IMR-90 (cell line): ENCODE results near the gene BCL6. TPM values are rescaled to one million over a fixed set of nuclear protein-coding genes. Genes with fewer than 3 reads are reported as not detected.

Experiments
- ATAC-seq: fragments of 200-7000 bp; cut with Tn5 transposase; 2 replicates; pipeline ENCODE4 v1.9.1; 2020; ENCODE audit warnings: low read depth, mild to moderate bottlenecking, moderate library complexity
- BruUV-seq: library from RNA; stranded (reverse); fragments of 400-500 nt; replicated peaks from 2 replicates; lab custom pipeline; 2021; lab: Mats Ljungman, UMichigan
- CTCF ChIA-PET: fragments of 300-600 bp; formaldehyde crosslinking; extraction: SDS; loops from one replicate; lab custom pipeline; 2021; ENCODE audit warnings: antibody characterized with exemption; lab: Yijun Ruan, JAX
- POLR2A ChIA-PET: fragments of 300-600 bp; sonication (Branson Sonifier 250); formaldehyde crosslinking; loops from one replicate; lab custom pipeline; 2022; ENCODE audit warnings: antibody characterized with exemption; ENCODE audit not compliant: unreplicated experiment; lab: Charles Lee
- DNase-seq: peaks from one replicate; pipeline ENCODE4 v3.0.0; 2013
- H2AFZ ChIP-seq: replicated peaks from 2 replicates; pipeline ENCODE3; 2013; ENCODE audit warnings: low read length, mild to moderate bottlenecking; ENCODE audit not compliant: poor library complexity
- H2AK5ac ChIP-seq: 2 replicates; pipeline ENCODE4 v1.6.1; 2013; ENCODE audit warnings: low read depth, low read length, inconsistent platforms
- H2AK9ac ChIP-seq: replicated peaks from 2 replicates; pipeline ENCODE3; 2013; ENCODE audit warnings: mild to moderate bottlenecking, low read depth, low read length, moderate library complexity; ENCODE audit not compliant: poor library complexity
- H2BK120ac ChIP-seq: 2 replicates; pipeline ENCODE4 v1.6.1; 2013; ENCODE audit warnings: low read depth, low read length, inconsistent platforms
- H2BK15ac ChIP-seq: 3 replicates; pipeline ENCODE4 v1.6.1; 2013; ENCODE audit warnings: low read depth, low read length, inconsistent platforms
- H2BK20ac ChIP-seq: 2 replicates; pipeline ENCODE4 v1.6.1; 2013; ENCODE audit warnings: low read depth, mild to moderate bottlenecking, inconsistent platforms, low read length, moderate library complexity
- H2BK5ac ChIP-seq: 2 replicates; pipeline ENCODE4 v1.6.1; 2013; ENCODE audit warnings: mild to moderate bottlenecking, low read depth, low read length, inconsistent platforms; ENCODE audit not compliant: poor library complexity, severe bottlenecking
- H3K14ac ChIP-seq: replicated peaks from 2 replicates; pipeline ENCODE4 v1.6.1; 2013; ENCODE audit warnings: low read depth, low read length, inconsistent platforms
- H3K18ac ChIP-seq: 2 replicates; pipeline ENCODE4 v1.6.1; 2013; ENCODE audit warnings: low read depth, low read length, control low read depth
- H3K23ac ChIP-seq: 2 replicates; pipeline ENCODE4 v1.6.1; 2013; ENCODE audit warnings: low read depth, low read length, inconsistent platforms
- H3K27ac ChIP-seq: 2 replicates; pipeline ENCODE4 v1.5.1; 2013; ENCODE audit warnings: mild to moderate bottlenecking, control low read depth, low read length; ENCODE audit not compliant: insufficient read depth
- H3K27me3 ChIP-seq: 2 replicates; pipeline ENCODE4 v1.6.1; 2013; ENCODE audit warnings: low read length; ENCODE audit not compliant: control insufficient read depth, insufficient read depth
- H3K36me3 ChIP-seq: 2 replicates; pipeline ENCODE4 v1.6.1; 2013; ENCODE audit warnings: low read length, mixed read lengths; ENCODE audit not compliant: control insufficient read depth, insufficient read depth
- H3K4ac ChIP-seq: 2 replicates; pipeline ENCODE4 v1.6.1; 2013; ENCODE audit warnings: low read depth, low read length, inconsistent platforms
- H3K4me1 ChIP-seq: 2 replicates; pipeline ENCODE4 v1.6.1; 2013; ENCODE audit warnings: low read length, mixed read lengths; ENCODE audit not compliant: control insufficient read depth, insufficient read depth
- H3K4me2 ChIP-seq: 2 replicates; pipeline ENCODE4 v1.6.1; 2013; ENCODE audit warnings: low read depth, mild to moderate bottlenecking, control low read depth, low read length, moderate library complexity
- H3K4me3 ChIP-seq: 2 replicates; pipeline ENCODE4 v1.5.1; 2013; ENCODE audit warnings: low read depth, mild to moderate bottlenecking, control low read depth, low read length, moderate library complexity; ENCODE audit not compliant: insufficient read depth
- H3K56ac ChIP-seq: 2 replicates; pipeline ENCODE4 v1.6.1; 2013; ENCODE audit warnings: low read length, inconsistent platforms; ENCODE audit not compliant: insufficient read depth; ENCODE audit errors: extremely low read depth
- H3K79me1 ChIP-seq, 2 experiments: 2 replicates each; pipeline ENCODE4 v1.6.1; 2013; ENCODE audit warnings: low read length in 2 of 2, inconsistent platforms in 1 of 2, low read depth in 1 of 2
- H3K9ac ChIP-seq: 2 replicates; pipeline ENCODE4 v1.6.1; 2013; ENCODE audit warnings: low read depth, low read length, control low read depth
- H3K9me1 ChIP-seq: 2 replicates; pipeline ENCODE4 v1.6.1; 2013; ENCODE audit warnings: low read length, inconsistent platforms; ENCODE audit not compliant: insufficient read depth
- H3K9me3 ChIP-seq: 2 replicates; pipeline ENCODE4 v1.6.1; 2013; ENCODE audit warnings: low read length; ENCODE audit not compliant: control insufficient read depth, insufficient read depth
- H4K20me1 ChIP-seq: 2 replicates; pipeline ENCODE4 v1.6.1; 2013; ENCODE audit warnings: low read length, inconsistent platforms; ENCODE audit not compliant: insufficient read depth
- H4K5ac ChIP-seq: 2 replicates; pipeline ENCODE4 v1.6.1; 2013; ENCODE audit warnings: mild to moderate bottlenecking, low read depth, low read length, control low read depth
- H4K8ac ChIP-seq, 2 experiments: 2 replicates each; pipeline ENCODE4 v1.6.1; 2013; ENCODE audit warnings: low read depth in 2 of 2, low read length in 2 of 2, control low read depth in 1 of 2, inconsistent platforms in 1 of 2
- H4K91ac ChIP-seq: 2 replicates; pipeline ENCODE4 v1.6.1; 2013; ENCODE audit warnings: low read depth, low read length, inconsistent platforms; ENCODE audit not compliant: insufficient read depth
- BHLHE40 ChIP-seq: fragments of 150-350 bp; IDR thresholded peaks from 2 replicates; pipeline ENCODE4 v1.6.1; 2016; ENCODE audit warnings: mild to moderate bottlenecking, low read depth, low read length
- FOS ChIP-seq: fragments of 150-350 bp; IDR thresholded peaks from 2 replicates; pipeline ENCODE4 v1.6.1; 2016; ENCODE audit warnings: low read depth, low read length
- POLR2A ChIP-seq: IDR thresholded peaks from 2 replicates; pipeline ENCODE4 v1.6.1; 2012; ENCODE audit warnings: mild to moderate bottlenecking, low read depth, low read length
- WGBS, 2 experiments: methylation state at CpG; one replicate each; pipeline versions ENCODE4 v1.1.5 to v1.1.7; 2013; ENCODE audit warnings: missing lambda C conversion rate in 2 of 2; ENCODE audit not compliant: insufficient read length in 1 of 2; ENCODE audit errors: extremely low coverage in 2 of 2; 5-methylcytosine and 5-hydroxymethylcytosine counted together
- dilution Hi-C: fragments of 300-500 bp; cut with HindIII; formaldehyde crosslinking; loops from one replicate; pipeline ENCODE4 v1.14.3; 2018; ENCODE audit warnings: low sequenced_read_pairs; ENCODE audit not compliant: unreplicated experiment
- in situ Hi-C: fragments of 300-500 bp; cut with MboI; formaldehyde crosslinking; loops from 3 replicates; pipeline ENCODE4 v1.14.3; 2019; ENCODE audit warnings: low sequenced_read_pairs, inconsistent platforms, mixed read lengths
- intact Hi-C: fragments of 100-400 bp; cut with micrococcal nuclease; formaldehyde crosslinking; loops from 2 replicates; pipeline ENCODE4 v1.10.0; 2022
- polyA plus RNA-seq, 3 experiments: library from polyadenylated mRNA; depleted of rRNA; stranded (reverse); fragments of >200 nt; gene quantifications; 2 replicates each; pipeline ENCODE4 v1.2.3, GENCODE V29; 2012; ENCODE audit warnings: low replicate concordance in 1 of 3
- total RNA-seq: library from RNA; depleted of rRNA; stranded (reverse); fragments of >200 nt; gene quantifications from 2 replicates; pipeline ENCODE4 v1.2.3, GENCODE V29; 2012

BCL6 gene
- total and polyA plus RNA-seq, 2 of the 4 experiments (the other 2 are of a cell fraction): 19.7 to 22.6 TPM

DNA sequence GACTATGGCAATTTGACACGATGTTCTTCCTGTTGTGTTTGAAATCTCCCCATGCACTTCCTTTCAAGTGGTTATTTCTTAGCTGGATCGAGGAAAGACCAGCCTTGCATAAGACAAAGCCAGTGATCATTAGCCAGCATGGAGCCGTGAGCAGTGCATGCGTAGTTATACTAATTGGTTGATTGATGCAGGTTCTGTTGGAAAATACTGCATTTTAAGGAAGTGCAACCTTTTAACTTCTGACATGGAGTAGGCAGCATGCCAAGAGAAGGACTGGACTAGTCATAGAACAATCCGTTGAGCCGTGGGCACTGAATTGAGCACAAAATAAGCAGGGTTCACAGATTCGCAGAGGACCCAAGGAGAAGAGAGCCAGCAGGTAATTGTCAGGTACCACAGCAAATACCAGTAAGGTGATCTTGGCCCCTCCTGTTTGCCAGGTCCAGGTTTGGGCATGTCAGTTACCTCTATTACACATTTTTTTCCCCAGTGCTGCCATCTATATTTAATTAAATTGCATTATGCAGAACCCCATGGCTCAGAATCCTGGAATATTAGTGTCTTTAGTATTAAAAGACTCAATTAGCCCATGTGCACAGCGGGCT is 29.0 kb upstream of the BCL6 start:
- TF ChIP-seq BHLHE40 (no peak), FOS (no peak), POLR2A (no peak)
- in situ Hi-C loops: no loop called here

More for the DNA sequence above, 29.0 kb upstream of the BCL6 start:
- Histone ChIP-seq H4K8ac (no peak overlapping the region), H3K36me3 (no peaks in the 10 kb centered on the region), H4K91ac (no peak overlapping the region), H2BK15ac (no peak overlapping the region), H4K20me1 (no peaks in the 10 kb centered on the region), H3K9me3 (no peaks in the 10 kb centered on the region), H2BK5ac (no peak overlapping the region), H2AK9ac (no peak overlapping the region), H3K27me3 (no peaks in the 10 kb centered on the region), H2AFZ (no peak overlapping the region), H3K56ac (no peak overlapping the region), H2BK20ac (no peak overlapping the region), H2AK5ac (no peak overlapping the region), H3K4me1 (no peaks in the 10 kb centered on the region), H3K23ac (no peak overlapping the region), H3K14ac (no peak overlapping the region), H2BK120ac (no peak overlapping the region), H3K18ac (no peak overlapping the region), H3K79me1 (no peaks in the 10 kb centered on the region), H3K4ac (no peak overlapping the region), H4K5ac (no peak overlapping the region), H3K9ac (no peak overlapping the region), H3K9me1 (no peaks in the 10 kb centered on the region), H3K27ac (no peak overlapping the region), H3K4me3 (no peak overlapping the region), H3K4me2 (no peak overlapping the region)
- dilution Hi-C loops (no loop called here), intact Hi-C loops (no loop called here)
- POLR2A ChIA-PET: no interaction called here
- DNase-seq (no peak), ATAC-seq (no peak)
- no TSS peak for BruUV-seq
- CTCF ChIA-PET: no interaction called here
- WGBS, 2 experiments: 75% methylated on average over 4 of the region's 8 CpGs; no CpG with 5 or more reads in 1 of the 2 experiments
